Peyer's patch (tissue), 4 donors: ENCODE data around the gene YTHDF1. TPM values are rescaled to one million over a fixed set of nuclear protein-coding genes. Genes with fewer than 3 reads are reported as not detected.

Experiments
- DNase-seq, 3 donors: peaks; one replicate each; pipeline ENCODE4 v3.0.0-alpha.2; 2017 to 2019
- H3K27ac ChIP-seq, 4 donors: fragments of 200-600 bp; sonication (generic); one replicate each; pipeline ENCODE4 v1.5.1; 2016 to 2019
- H3K27me3 ChIP-seq, 2 donors: fragments of 200-600 bp; sonication (generic); one replicate each; pipeline ENCODE4 v1.5.1; 2019
- H3K36me3 ChIP-seq, 3 donors: fragments of 200-600 bp; sonication (generic); one replicate each; pipeline ENCODE4 v1.5.1; 2016 to 2019
- H3K4me1 ChIP-seq, 4 donors: fragments of 200-600 bp; sonication (generic); one replicate each; pipeline ENCODE4 v1.5.1; 2016 to 2019
- H3K4me3 ChIP-seq, 4 donors: fragments of 200-600 bp; sonication (generic); 1 replicate in 3 of 4; 2 replicates in 1 of 4; pipeline ENCODE4 v1.5.1; 2016 to 2019; ENCODE audit warnings: mild to moderate bottlenecking in 1 of 4
- H3K9me3 ChIP-seq, 4 donors: fragments of 200-600 bp; sonication (generic); one replicate each; pipeline ENCODE4 v1.5.1; 2016 to 2019; ENCODE audit warnings: mild to moderate bottlenecking in 1 of 4
- POLR2A ChIP-seq, 2 donors: fragments of 450-650 bp; IDR thresholded peaks; one replicate each; pipeline ENCODE4 v1.5.1; 2017; ENCODE audit warnings: antibody characterized with exemption in 2 of 2, mild to moderate bottlenecking in 2 of 2, moderate library complexity in 2 of 2
- total RNA-seq, 4 donors: library from RNA; depleted of rRNA; stranded (reverse); fragments of >200 nt; gene quantifications; one replicate each; pipeline ENCODE4 v1.1.0, GENCODE V29; 2016
- TF ChIP-seq, protein P1 (sequence below), 6 experiments: fragments of 450-650 bp in 4 of 6; fragments of 200-600 bp in 2 of 6; sonication (generic) in 1 of 6; IDR thresholded peaks; one replicate each; pipeline ENCODE4 v1.5.1; 2017 to 2019; ENCODE audit warnings: antibody characterized with exemption in 6 of 6, mild to moderate bottlenecking in 3 of 6, moderate library complexity in 1 of 6

The YTHDF1 gene
- total RNA-seq, 4 donors from 2014 or later = 25.7 to 30.5 (median 28.3) TPM

DNA sequence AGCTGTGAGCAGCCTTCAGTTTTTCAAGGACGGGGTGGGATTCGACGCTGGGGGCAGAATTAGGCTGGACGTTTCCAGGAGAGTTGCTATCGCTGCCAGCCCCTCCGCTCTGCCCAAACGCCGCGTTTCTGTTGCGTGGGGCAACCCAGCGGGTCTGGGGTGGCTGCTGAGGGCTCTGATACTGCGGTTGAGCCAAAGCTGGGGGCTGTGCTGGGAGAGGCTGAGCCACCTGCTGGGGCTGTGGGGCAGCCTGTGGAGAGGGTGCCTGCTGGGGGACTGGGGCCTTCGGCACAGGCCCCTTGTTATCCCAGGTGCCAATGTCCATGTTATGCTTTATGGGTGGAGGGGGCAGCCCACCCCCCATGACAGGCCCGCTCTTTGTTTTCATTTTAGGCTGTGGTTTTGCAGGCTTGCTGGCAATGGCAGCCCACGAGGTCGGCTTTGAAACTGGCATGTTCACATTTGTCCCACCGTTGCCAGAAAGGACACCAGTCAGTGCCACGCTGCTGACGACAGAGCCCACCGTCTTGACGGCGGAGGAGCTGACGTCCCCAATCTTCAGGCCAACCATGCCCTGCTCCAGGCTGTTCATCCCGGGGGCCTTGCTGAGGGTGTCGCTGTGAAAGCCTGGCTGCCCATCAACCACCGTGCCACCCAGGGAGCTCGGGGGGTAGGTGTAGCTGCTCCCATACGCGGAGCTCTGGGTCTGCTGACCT is 13.0 kb downstream of the YTHDF1 start:
- Histone ChIP-seq H3K36me3 (peaks cover 0 to 81% (median 0%) of the 10 kb centered on the region in 3 donors), H3K4me1 (peaks cover 0 to 11% (median 0%) of the 10 kb centered on the region in 4 donors), H3K27me3 (no peaks in the 10 kb centered on the region), H3K27ac (no peak overlapping the region), H3K4me3 (no peak overlapping the region), H3K9me3 (no peaks in the 10 kb centered on the region)
- TF ChIP-seq, protein P1, sequence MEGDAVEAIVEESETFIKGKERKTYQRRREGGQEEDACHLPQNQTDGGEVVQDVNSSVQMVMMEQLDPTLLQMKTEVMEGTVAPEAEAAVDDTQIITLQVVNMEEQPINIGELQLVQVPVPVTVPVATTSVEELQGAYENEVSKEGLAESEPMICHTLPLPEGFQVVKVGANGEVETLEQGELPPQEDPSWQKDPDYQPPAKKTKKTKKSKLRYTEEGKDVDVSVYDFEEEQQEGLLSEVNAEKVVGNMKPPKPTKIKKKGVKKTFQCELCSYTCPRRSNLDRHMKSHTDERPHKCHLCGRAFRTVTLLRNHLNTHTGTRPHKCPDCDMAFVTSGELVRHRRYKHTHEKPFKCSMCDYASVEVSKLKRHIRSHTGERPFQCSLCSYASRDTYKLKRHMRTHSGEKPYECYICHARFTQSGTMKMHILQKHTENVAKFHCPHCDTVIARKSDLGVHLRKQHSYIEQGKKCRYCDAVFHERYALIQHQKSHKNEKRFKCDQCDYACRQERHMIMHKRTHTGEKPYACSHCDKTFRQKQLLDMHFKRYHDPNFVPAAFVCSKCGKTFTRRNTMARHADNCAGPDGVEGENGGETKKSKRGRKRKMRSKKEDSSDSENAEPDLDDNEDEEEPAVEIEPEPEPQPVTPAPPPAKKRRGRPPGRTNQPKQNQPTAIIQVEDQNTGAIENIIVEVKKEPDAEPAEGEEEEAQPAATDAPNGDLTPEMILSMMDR (IDR thresholded peaks at IDR 0.05) = no peak
- no peak for TF ChIP-seq POLR2A (IDR thresholded peaks at IDR 0.05)
- no peak for DNase-seq

DNA sequence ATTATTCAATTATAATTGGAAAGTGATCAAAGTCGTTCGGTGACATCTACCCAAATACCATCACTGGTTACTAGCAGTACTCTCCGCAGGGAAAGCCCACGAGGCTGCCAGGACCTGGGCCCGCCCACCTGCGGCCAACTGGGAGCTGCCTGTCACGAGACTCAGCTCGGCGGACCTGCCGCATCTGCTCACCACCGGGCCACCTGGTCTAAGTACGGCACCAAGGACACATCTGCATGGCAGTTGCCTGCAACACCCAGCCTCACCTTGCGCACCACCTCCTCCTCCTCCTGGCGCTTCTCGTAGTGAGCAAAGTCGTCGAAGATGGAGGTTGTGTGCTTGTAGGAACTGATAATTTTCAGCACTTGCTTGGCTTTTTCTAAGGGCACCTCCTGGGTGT is 13.9 kb downstream of the YTHDF1 start:
- Histone ChIP-seq H3K27ac (no peak overlapping the region), H3K4me1 (peaks cover 0 to 14% (median 0%) of the 10 kb centered on the region in 4 donors), H3K4me3 (no peak overlapping the region), H3K36me3 (peaks cover 0 to 80% (median 0%) of the 10 kb centered on the region in 3 donors), H3K9me3 (no peaks in the 10 kb centered on the region), H3K27me3 (no peaks in the 10 kb centered on the region)
- no peak for TF ChIP-seq POLR2A (IDR thresholded peaks at IDR 0.05)
- TF ChIP-seq, protein P1 (IDR thresholded peaks at IDR 0.05) = no peak
- no peak for DNase-seq

DNA sequence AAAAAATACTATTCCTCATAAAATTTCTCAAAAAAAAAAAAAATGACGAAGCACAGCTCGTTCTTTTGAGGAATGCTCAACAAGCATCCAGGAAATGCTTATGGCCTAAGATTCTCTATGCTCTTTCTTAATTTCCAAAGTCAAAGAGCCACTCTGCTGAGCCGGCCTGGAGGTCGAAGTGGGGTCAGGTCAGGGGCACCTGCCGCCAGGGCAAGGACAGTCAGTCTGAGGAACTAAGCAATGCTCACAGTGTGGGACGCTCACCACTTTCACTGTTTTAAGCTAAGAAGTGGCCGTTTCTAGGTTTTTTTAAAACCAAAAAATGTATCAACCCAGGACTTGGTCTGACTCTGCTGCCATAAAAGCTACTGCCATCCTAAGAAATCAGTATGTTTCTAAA is 17.3 kb downstream of the YTHDF1 start:
- H3K36me3 ChIP-seq = peaks cover 0 to 69% (median 0%) of the 10 kb centered on the region in 3 donors
- no peaks in the 10 kb centered on the region for H3K9me3 ChIP-seq
- no peak for TF ChIP-seq POLR2A (IDR thresholded peaks at IDR 0.05)
- TF ChIP-seq, protein P1 (IDR thresholded peaks at IDR 0.05) = no peak
- DNase-seq = no peak
- H3K27ac ChIP-seq = no peak overlapping the region
- H3K4me3 ChIP-seq = no peak overlapping the region
- H3K27me3 ChIP-seq = no peaks in the 10 kb centered on the region
- peaks cover 0 to 14% (median 0%) of the 10 kb centered on the region in 4 donors for H3K4me1 ChIP-seq

DNA sequence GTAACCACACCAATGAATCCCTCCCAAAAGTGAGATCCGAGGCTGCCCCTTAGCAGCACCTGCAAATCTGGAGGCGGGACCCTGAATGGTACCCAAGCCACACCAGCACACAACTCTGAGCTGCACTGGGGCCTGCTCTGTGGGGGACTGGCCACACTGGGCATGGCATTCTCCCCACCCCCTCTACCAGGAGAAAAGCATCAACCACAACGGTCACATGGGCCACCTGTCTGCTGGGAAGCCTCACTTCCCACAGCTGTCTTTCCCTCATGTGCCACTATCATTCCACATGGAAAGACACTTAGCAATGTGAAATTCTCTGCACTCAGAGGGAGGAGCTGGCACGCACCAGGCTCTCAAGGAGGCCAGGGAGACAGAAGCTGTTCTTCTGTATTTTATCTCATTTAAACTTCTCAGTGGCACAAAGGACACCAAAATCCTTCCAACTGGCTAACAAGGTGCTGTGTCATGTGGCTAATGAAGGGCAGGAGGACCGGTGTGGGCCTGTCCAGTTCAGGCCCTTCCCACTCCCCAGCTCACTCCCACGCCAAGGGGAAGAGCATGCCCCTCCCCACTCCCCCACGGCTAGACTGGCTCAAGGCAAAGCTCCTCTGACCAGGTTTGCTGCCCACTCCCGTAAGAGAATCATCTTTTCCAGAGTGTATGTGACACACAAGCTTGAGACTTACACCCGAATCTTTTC is 19.0 kb downstream of the YTHDF1 start:
- no peak overlapping the region for H3K4me3 ChIP-seq
- no peak for DNase-seq
- no peaks in the 10 kb centered on the region for H3K9me3 ChIP-seq
- H3K27ac ChIP-seq = no peak overlapping the region
- TF ChIP-seq, protein P1 (IDR thresholded peaks at IDR 0.05) = no peak
- H3K36me3 ChIP-seq = peaks cover 0 to 52% (median 0%) of the 10 kb centered on the region in 3 donors
- no peaks in the 10 kb centered on the region for H3K27me3 ChIP-seq
- H3K4me1 ChIP-seq = peaks cover 0 to 14% (median 0%) of the 10 kb centered on the region in 4 donors

DNA sequence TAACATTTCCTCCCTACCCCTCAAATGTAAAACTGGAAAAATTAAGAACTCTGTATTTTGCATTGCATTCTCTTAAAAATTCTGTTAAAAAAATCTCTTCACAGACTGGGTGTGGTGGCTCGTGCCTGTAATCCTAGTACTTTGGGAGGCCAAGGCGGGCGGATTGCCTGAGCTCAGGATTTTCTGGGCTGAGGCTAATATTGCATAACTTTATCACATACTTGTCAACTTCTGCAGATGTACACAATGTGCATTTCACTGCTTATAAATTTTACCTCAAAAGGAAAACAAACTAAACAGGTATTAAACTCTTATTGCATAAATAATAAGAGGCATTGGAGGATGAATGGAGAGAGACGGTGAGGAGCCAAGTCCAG is 21.1 kb downstream of the YTHDF1 start:
- H3K4me1 ChIP-seq = peaks cover 0 to 17% (median 0%) of the 10 kb centered on the region in 4 donors
- no peak for DNase-seq
- no peaks in the 10 kb centered on the region for H3K9me3 ChIP-seq
- no peaks in the 10 kb centered on the region for H3K27me3 ChIP-seq
- H3K27ac ChIP-seq = no peak overlapping the region
- peaks cover 0 to 33% (median 0%) of the 10 kb centered on the region in 3 donors for H3K36me3 ChIP-seq
- H3K4me3 ChIP-seq = no peak overlapping the region
- TF ChIP-seq POLR2A (IDR thresholded peaks at IDR 0.05) = no peak
- TF ChIP-seq, protein P1 (IDR thresholded peaks at IDR 0.05) = no peak
